NB4 (cell line): ENCODE data around the gene PGBD5.

Experiments used
- DNase-seq: peaks from one replicate; pipeline ENCODE4 v3.0.0; 2010; ENCODE audit warnings: low read depth
- H3K4me3 ChIP-seq: one replicate; pipeline ENCODE4 v1.5.1; 2011; ENCODE audit warnings: mild to moderate bottlenecking, low read depth, low read length, moderate library complexity
- CTCF ChIP-seq: IDR thresholded peaks from one replicate; pipeline ENCODE4 v1.5.1; 2012; ENCODE audit warnings: low read depth, low read length
- MAX ChIP-seq: IDR thresholded peaks from 2 replicates; pipeline ENCODE4 v1.6.1; 2011; ENCODE audit warnings: low read depth, low read length
- MYC ChIP-seq: IDR thresholded peaks from 2 replicates; pipeline ENCODE4 v1.6.1; 2011; ENCODE audit warnings: low read depth, low read length
- POLR2A ChIP-seq: IDR thresholded peaks from 2 replicates; pipeline ENCODE4 v1.6.1; 2011; ENCODE audit warnings: mild to moderate bottlenecking; ENCODE audit not compliant: insufficient read length; ENCODE audit errors: extremely low read depth

Gene PGBD5

GRCh38 chr1:230266456-230266855 lies 159.7 kb downstream of the PGBD5 start:
- no peak for TF ChIP-seq POLR2A
- TF ChIP-seq MAX: no peak
- TF ChIP-seq CTCF: no peak
- no peak for TF ChIP-seq MYC
- no peak overlapping the region for H3K4me3 ChIP-seq
- no peak for DNase-seq

- DNase-seq: no peak
- TF ChIP-seq CTCF (no peak), POLR2A (no peak), MYC (no peak), MAX (no peak)
- no peak overlapping the region for H3K4me3 ChIP-seq
These were observed 160.7 kb downstream of the PGBD5 start for GRCh38 chr1:230265200-230266115.
